CD4-positive, alpha-beta T cell treated with Interleukin-12 subunit alpha and Interleukin-12 subunit beta, for 1 hour (primary cell): ENCODE measurements around the gene CPEB1.

Experiments used
- DNase-seq: peaks from one replicate; pipeline ENCODE4 v3.0.0-alpha.2; 2020

The CPEB1 gene

GRCh38 chr15:82580713-82581112 is 66.5 kb downstream of the CPEB1 start:
- DNase-seq: no peak

- DNase-seq: no peak
Observed at GRCh38 chr15:82575335-82575734, 71.8 kb downstream of the CPEB1 start.

- no peak for DNase-seq
Observed at GRCh38 chr15:82572986-82573385, 74.2 kb downstream of the CPEB1 start.

- DNase-seq: no peak
Observed at GRCh38 chr15:82572311-82572710, 74.9 kb downstream of the CPEB1 start.

- no peak for DNase-seq
Observed at GRCh38 chr15:82571722-82572222, 75.4 kb downstream of the CPEB1 start.

GRCh38 chr15:82570721-82571508 is 76.2 kb downstream of the CPEB1 start:
- DNase-seq: no peak

- DNase-seq: no peak
Observed at GRCh38 chr15:82569834-82570233, 77.3 kb downstream of the CPEB1 start.

- no peak for DNase-seq
Observed at GRCh38 chr15:82568986-82569385, 78.2 kb downstream of the CPEB1 start.

- DNase-seq: no peak
Observed at GRCh38 chr15:82567661-82568060, 79.5 kb downstream of the CPEB1 start.

- DNase-seq: no peak
Observed at GRCh38 chr15:82566690-82567089, 80.5 kb downstream of the CPEB1 start.

GRCh38 chr15:82558502-82558901 is 88.7 kb downstream of the CPEB1 start:
- DNase-seq: no peak

- no peak for DNase-seq
Observed at GRCh38 chr15:82556315-82557035, 90.7 kb downstream of the CPEB1 start.

GRCh38 chr15:82554849-82555248 is 92.3 kb downstream of the CPEB1 start:
- no peak for DNase-seq

- DNase-seq: no peak
Observed at GRCh38 chr15:82554351-82554750, 92.8 kb downstream of the CPEB1 start.

- no peak for DNase-seq
Observed at GRCh38 chr15:82553846-82554245, 93.3 kb downstream of the CPEB1 start.

GRCh38 chr15:82552861-82553260 is 94.3 kb downstream of the CPEB1 start:
- no peak for DNase-seq

- DNase-seq: no peak
Observed at GRCh38 chr15:82551646-82552247, 95.4 kb downstream of the CPEB1 start.

- no peak for DNase-seq
Observed at GRCh38 chr15:82549199-82549665, 97.9 kb downstream of the CPEB1 start.

GRCh38 chr15:82548700-82549099 is 98.5 kb downstream of the CPEB1 start:
- no peak for DNase-seq

- no peak for DNase-seq
Observed at GRCh38 chr15:82545478-82545877, 101.7 kb downstream of the CPEB1 start.

GRCh38 chr15:82545002-82545401 is 102.2 kb downstream of the CPEB1 start:
- no peak for DNase-seq

- no peak for DNase-seq
Observed at GRCh38 chr15:82544431-82544830, 102.7 kb downstream of the CPEB1 start.

- DNase-seq: no peak
Observed at GRCh38 chr15:82543160-82543559, 104.0 kb downstream of the CPEB1 start.

GRCh38 chr15:82540984-82541431 is 106.2 kb downstream of the CPEB1 start:
- DNase-seq: no peak
